SHP77 (cell line): ENCODE data around the gene PLSCR5.

Experiments
- DNase-seq, 2 experiments: peaks; one replicate each; lab custom pipeline; 2025; lab: John Stamatoyannopoulos, UW

PLSCR5 gene, protein sequence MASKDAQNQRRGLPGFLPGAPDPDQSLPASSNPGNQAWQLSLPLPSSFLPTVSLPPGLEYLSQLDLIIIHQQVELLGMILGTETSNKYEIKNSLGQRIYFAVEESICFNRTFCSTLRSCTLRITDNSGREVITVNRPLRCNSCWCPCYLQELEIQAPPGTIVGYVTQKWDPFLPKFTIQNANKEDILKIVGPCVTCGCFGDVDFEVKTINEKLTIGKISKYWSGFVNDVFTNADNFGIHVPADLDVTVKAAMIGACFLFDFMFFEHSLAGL

DNA sequence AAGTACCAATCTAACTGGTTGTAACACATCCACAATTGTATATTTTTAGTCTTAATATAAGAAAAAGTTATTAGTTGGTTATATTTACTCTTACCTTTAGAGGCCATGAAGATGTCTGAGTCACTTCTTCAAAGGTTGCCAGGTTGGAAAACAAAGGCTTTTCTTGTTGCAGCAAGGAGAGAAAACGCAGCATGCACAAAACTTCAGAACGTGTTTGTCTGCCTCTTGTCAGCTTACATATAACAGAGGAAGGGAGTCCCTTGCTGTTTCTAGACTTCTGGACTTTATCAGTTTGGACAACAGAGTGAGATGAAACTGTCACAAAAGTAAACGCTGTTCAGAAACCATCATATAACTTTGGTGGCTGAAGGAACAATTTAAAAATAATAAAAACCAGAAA, at the start of gene PLSCR5:
Gene PLSCR5 (minus strand): TSS at position 241 of the 400 bp plus-strand sequence. CDS start 134 bp downstream, at position 107.
- no peak for DNase-seq

DNA sequence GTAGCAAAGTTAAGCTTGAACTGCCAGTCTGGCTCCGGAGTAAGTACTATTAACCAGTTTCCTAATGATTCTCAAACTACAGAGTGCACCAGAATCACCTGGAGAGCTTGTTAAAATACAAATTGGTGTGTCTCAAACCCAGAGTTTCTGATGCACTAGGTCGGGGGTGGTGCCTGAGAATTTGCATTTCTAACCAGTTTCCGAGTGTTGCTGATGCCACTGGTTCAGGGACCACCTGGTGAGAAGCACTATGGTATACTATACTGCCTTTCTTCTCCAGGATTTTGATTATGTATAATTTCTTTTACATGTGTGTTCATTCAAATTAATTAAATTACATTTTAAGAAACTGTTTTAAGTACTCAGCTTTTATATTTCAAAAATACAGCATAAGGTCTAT, 48.8 kb upstream of the PLSCR5 start:
- DNase-seq, result no peak

DNA sequence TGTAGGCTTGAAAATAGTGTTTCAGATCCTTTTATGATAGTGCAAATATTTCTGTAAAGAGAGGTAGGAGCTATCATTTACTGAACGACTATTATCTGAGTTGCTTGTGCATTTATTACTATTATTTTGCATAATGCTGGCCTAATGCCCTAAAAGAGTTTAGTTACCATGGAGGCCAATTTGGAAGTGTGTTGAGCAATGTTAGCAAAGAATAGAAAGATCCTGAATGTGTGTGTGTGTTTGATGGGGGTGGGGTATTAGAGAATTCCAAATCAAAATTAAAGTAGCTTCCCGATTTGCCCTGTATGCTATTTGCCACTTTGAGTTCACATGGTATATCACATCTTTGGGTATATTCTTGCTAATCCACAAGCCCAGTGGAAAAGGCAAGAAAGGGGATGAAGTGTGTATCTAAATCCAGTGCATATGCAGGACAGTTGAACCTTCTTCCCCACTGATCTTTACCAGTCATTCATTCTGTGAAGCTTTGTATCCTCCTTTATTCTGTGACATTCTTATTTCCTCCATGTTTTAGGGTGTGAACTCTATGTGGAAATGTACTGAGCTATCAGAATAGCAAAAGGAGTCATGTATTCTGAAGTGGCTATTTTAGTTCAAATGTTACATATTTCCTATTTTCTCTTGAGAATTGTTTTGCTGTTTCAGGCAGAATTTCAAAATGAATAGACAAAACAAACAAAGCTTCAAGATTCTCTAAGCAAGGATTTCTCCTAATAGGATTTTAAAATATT, 45.7 kb upstream of the PLSCR5 start:
- no peak for DNase-seq

DNA sequence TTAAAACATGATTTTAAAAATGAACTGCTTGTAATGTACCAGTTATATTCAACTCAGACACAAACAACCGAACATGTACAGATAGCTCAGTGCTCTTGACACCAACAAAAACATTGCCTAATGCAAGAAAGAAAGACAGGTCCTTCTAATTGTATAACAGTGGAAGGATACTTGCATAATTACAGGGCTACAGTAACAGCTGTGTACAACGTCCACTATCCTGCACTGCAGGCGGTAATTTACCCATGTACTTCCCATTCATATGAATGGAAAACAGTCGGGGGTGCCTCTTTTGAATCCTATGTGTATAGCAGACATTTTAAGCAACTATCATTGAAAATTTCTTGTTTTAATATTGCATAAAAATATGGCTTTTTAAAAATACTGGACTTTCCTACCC, 41.1 kb upstream of the PLSCR5 start:
- no peak for DNase-seq

DNA sequence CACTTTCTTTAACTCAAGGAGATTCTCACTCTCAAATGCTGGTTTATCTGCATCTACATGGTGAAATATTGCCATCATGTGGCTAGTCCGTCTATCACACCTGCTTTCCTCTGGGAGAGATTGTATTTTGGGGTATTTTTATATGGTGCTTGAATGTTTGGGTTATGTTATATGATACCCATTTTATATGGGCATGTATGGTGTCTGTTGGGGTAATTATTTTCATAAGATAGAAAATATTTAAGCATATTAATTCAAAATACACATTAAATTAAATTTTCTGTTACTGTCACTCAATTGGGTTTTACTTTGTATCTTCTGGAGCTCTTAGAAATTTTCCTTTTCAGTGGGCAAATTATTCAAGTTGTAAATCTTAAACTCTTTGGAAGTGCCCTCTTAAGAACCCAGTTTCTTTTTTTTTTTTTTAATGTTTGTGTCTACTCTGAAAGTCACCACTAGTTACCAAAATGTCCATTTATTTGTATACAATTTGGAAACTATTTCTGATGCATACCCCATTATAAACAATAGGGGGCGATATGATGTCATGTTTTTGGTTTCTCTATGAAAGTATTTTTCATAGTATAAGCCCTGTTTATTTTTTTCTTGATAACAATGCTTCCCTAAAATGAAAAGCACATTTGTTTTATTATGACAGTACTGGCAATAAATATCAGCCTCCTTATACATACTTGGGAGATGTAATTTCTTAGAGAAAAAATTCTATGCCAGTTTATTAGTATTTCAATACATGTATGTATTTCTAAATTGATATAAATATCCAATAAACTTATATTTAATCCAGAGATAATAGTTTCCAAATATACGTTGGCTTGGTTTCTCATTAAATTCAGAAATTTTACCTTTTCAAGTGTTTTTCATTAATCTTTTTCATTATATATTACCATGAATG, 36.1 kb upstream of the PLSCR5 start:
- DNase-seq, result peak; percentile 43 to 46

DNA sequence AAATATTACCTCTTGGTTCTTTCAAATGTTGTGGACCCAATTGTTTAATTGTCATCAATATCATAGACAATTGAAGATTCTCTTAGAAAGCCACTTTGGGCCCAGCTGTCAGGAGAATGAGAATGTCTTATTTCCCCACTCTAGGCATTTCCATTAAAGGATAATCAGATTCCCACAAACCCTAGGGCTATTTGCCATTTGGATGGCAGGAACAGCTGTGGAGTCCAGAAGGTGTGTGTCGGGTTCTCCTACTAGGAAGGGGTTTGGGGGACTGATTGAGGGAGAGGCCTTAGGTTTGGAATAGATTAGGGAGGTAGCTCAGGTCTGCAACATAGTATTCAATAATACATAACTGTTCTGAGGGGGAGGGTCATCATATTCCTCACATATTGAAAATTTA, 35.2 kb upstream of the PLSCR5 start:
- DNase-seq, result no peak

DNA sequence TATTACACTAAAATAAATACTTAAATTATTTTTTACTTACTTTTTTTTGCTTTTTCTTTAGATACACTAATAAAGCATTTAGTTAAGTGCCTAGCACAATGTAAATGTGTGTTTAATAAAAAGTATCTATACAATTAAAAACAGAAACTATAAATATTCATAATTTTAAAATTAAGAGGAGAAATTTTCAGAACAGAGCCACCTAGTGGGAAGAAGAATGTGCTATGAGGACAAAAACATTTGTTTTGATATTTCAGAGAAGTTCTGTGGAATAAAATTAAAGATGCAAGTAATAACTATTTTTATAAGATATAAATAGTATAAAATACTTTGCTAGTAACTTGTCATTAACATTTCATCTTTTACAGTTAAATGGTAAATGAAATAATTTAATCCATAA, 33.6 kb upstream of the PLSCR5 start:
- no peak for DNase-seq

DNA sequence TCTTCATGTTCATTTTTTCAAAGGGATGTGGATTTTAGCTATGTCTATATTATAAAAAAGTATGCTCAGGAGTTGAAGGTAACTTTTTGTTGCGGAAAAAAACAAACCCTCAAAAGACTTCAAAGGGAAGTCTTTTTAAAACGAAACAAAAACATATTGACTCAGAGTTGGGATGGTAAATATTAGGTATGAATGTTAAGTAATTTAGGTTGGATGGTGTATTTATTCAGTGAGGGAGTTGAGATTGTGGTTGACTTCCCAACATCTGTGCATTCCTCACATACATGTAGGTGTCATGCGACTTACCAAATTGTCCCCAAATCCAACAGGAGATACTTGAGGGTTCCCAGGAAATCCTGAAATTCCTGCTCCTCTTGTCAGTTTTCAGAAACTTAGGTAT, 32.7 kb upstream of the PLSCR5 start:
- DNase-seq, result no peak

DNA sequence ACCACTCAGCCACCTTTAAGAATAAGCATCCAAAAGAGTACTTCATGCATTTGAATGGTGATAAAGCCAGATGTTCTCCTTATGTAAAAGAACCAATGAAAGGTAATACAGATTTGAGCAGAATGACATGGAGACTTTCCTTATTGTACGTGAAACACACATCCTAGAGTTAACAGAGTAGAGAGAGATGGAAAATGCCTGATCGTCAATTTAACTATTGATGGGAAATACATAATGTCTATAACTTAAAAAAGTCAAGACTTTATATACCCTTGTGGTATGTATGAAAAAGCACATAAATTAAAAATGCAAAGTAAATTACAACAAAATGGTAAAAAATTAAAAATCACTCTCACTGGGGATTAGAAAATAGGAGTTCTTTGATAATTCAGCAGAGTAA, 31.7 kb upstream of the PLSCR5 start:
- no peak for DNase-seq

DNA sequence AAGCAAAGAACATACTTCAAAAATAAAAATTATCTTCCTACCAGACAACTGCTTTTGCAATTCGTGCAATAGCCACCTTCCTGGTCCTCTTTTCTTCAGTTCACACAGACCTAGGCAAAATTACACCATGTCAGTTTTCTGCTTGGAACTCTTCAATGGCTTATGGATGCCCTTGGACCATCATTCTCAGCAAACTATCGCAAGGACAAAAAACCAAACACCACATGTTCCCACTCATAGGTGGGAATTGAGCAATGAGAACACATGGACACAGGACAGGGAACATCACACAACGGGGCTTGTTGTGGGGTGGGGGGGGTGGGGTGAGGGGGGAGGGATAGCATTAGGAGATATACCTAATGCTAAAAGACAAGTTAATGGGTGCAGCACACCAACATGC, 29.2 kb upstream of the PLSCR5 start:
- no peak for DNase-seq

DNA sequence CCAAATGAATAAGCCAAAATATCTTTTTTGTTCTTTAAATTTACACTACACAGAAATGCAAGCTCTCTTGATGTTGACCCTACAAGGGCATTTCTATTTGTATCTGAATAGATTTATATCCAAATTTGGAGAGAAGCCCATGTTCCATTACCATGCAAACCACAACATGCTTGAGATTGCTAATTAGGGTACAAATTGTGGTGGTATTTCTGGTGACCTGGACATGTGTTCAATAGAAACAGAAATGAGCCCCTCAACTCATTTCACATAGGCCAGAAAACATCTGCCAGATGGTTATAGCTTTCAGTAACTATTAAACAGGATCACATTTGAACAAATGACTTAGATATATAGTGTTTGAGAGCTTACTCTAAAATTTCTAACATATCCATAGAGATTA, 23.5 kb upstream of the PLSCR5 start:
- no peak for DNase-seq

DNA sequence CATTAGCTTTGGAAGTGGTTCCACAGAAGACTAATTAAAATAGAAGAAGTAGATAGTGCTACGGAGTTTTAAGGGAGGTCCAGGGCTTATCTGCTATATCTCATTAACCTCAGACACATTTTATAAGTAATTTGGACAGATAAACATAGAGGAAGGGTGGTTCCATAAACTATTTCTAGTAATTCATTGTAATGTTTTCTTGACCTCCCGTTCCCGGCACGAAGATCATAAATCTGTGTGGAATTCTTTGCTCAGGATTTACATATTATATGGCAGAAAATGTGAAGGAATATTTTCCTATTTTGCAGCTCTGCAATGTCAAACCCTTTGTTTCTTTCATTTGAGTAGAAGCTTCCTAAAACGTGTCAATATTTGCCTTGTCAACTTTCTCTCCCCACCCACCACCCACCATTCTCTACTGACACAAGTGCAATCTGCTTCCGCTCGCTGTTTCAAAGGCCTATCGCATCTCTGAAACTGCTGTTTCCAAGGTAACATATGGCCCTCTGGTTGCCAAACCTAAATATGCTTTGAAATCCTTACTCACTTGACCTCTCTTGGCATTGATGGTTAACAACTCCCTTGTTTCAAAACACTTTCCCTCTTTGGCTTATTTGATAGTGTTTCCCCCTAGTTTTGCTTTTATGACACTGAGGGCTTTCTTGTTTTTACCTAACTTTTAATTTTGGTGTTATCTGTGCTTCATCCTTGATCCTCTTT, 21.4 kb upstream of the PLSCR5 start:
- peak; percentile 73 to 78 for DNase-seq

DNA sequence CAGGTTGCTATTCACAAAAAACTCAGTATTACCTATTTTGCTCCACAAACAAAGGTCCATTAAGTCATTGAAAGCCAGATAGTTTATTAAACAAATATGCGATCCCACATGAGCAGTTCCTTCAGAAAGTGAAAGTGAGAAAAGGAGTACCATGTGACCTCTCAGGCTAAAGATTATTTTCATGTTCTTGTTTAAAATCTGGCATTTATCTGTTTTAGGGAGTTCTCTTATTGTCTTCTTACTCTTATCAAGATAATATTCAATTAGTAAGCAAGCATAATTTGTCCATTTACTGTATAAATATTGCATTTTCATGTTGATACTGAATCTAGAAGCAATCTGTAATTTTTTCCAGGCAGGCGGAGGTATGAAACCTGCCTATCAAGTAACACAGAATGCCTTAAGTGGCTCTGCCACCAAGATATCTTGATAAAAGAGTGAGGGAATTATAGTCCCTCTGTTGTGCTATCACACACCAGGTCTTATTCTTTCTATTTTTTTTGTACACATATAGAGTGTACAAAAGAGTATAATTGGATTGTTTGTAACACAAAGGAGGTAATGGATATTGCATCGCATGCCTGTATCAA, 20.1 kb upstream of the PLSCR5 start:
- DNase-seq, result no peak

DNA sequence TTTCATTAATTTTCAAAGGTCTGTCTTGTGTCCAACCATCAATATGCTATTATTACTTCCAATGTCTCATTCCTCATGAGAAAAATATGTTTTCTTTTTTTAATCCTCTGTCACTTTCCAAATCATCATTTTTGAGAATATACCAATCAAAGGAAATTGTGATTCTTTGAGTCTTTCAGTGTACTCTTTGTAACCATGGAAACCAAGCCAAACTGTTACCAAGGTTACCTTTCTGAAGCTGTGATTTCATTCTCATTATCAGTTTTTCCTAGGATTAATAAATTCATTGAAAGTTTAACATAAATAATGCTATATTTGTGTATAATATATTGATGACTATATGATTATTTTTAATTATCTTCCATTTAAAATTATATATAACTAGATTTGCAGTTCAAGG, 16.6 kb upstream of the PLSCR5 start:
- no peak for DNase-seq

DNA sequence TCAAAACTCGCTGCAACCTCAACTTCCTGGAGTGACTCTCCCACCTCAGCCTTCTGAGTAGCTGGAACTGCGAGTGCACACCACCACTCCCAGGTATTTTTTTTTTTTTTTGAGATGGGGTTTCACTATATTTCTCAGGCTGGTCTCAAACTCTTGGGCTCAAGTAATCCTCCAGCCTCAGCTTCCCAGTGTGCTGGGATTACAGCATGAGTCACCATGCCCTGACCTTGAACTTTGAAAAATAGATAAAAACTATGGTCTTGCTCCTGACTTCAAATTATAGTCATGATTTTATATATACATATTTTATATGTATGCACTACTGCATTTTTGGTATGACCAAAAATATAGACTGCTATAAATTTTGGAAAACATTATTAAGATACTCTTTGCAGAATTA, 6.9 kb upstream of the PLSCR5 start:
- no peak for DNase-seq

DNA sequence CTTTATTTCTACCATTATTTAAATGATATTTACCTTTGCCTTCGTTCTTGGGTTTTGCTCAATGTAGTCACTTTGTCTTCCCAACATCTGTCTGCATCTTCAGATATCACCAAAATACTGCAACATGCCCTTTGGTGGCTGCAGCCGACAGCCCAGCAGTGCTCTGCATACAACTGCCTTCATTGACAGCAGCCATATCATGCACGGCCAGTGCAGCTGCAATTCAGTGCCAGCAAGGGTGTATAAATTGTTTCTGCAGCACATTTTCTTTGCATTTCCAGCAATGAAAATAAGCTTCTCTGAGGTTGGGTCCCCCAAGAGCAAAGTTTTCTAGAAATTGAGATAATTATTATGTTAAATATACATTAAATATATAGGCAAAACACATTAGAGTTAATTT, 6.0 kb upstream of the PLSCR5 start:
- DNase-seq, result no peak

DNA sequence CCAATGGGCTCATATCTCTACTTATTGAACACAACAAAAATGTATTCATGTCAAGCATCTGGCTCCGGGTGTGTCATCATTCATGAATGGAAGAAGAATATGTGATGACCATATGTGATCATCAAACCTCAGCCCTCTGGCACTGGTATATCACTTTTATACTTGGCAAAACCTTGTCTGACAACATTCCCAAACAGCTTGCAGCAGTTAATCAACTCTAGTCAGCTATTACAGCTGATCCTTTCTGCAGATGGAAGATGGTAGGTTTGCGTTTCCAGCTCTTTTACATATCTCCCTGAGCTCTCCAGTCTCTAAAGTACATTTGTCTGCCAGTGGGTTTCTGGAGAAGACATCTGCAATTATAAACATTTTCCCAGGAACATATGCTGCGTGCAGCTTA, 6.6 kb downstream of the PLSCR5 start:
- no peak for DNase-seq

DNA sequence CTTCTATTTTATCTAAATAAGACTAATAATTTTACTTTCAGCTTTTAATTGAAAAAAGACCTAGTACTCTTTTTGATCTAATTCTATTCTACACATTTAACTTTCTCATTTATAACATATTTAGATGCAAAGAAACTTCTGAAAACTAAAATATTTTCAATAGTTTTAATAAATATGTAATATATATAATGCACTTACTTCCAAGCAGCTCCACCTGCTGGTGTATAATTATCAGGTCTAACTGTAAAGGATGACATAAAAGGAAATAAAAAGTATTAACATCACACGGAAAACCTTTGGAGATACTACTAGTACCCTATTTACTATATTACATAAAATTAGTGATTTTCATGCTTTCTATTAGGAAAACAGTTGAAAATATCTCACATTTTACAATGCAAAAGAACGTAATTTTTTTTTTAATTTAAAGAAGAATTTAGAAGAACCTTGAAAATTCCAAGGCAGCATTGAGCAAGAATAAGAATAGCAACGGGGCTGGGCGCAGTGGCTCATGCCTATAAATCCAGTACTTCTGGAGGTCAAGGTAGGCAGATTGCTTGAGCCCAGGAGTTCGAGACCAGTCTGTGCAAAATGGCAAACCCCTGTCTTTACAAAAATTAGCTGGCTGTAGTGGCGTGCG, 10.2 kb downstream of the PLSCR5 start:
- DNase-seq, result no peak

DNA sequence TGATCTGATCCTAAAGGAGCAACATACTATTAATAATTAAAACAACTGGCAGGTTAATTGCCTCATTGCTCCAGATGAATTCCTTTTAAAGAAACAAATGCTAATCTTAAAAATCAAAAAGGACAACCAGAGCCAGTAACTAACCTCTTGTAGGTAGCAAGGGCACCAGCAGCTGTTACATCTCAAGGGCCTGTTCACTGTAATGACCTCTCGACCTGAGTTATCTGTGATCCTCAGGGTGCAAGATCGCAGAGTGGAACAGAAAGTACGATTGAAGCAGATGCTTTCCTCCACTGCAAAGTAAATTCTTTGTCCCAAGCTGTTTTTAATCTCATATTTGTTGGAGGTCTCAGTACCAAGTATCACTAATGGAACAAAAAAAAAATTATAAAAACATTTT, 11.4 kb downstream of the PLSCR5 start:
- DNase-seq, result no peak

DNA sequence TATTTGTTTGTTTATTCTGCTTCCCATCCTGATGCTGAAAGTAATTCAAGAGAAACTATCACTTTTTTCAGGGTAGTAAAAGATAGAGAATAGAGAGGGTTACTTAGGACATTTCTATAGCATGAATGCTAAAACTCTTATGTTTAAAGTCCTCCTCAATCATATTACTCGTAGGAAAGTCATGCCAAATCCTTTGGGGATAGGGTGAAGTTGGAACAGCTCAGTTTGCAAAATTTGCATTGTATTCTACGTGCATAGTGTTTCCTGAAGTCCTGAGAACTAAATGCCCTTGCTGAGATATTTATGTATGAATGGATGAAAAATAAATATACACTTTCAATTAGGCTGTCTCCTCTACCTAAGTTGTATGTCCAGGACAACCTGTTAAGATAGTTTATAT, 14.6 kb downstream of the PLSCR5 start:
- no peak for DNase-seq

DNA sequence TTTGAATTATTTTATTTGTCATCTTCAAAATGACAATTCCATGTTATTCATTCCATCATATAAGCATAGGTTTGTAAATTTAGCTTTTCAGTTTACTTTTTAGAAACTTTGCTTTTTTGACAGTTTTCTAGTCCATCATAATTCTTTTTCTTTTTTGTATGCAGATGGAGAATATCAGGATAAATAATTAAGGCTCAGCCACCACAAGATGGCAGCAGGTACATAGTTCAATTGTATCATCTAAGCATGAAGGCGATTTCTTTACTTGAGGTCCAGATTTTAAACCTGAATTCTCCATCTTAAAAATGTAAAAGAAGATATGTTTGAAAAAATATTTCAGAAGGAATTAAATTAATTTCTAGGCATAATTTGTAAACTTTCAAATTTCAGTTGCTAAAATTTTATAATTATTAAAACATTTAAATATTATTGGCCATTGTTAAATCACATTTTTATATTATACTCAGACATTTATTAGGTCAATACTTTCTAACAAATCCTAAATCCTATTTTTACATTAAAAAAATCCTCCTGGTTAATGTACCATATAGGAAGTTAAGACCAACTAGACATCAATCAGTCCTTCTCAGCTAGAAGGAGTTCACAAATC, 15.1 kb downstream of the PLSCR5 start:
- peak; percentile 37 to 76 for DNase-seq
